GM19324 (cell line): ENCODE results near the gene THSD7B.

ENCODE experiments used
- ATAC-seq: cut with Tn5 transposase; IDR thresholded peaks from one replicate; pipeline ENCODE4 v1.9.1; 2021; ENCODE audit warnings: mild to moderate bottlenecking, moderate library complexity; ENCODE audit not compliant: unreplicated experiment, low FRiP score

The THSD7B gene

DNA sequence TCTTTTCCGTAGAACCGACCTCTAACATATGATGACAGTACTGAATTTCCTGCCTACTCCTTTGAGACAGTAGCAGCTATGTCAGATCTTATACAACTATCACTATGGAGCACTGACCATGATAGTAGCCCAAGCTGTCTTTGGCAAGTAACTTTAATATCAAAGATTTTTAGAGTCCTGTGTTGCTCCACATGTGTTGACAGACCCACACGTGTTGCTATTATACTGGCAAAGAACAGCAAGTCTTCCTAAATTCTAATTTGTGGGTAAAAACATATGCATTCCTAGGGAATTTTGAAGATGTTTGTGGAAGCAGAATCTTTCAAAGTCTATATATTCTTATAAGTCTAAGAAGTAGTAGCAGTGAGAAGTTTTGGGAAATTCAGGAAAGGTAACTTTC is 953.4 kb downstream of the THSD7B start:
- no peak for ATAC-seq

DNA sequence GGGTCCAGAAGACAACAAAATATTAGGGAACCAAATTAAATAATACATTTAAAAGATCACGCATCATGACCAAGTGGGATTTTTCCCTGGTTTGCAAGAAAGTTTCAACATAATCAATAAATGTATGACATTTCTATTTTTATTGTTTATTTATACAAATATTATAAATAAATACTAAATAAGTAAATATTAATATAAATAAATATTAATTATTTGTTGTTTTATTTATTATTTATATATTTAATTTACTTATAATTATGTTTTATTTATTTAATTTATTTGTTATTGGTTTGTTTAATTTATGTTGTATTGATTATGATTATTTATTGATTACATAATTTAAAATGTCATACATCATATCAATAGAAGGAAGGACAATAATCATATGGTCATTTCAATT is 956.4 kb downstream of the THSD7B start:
- no peak for ATAC-seq

DNA sequence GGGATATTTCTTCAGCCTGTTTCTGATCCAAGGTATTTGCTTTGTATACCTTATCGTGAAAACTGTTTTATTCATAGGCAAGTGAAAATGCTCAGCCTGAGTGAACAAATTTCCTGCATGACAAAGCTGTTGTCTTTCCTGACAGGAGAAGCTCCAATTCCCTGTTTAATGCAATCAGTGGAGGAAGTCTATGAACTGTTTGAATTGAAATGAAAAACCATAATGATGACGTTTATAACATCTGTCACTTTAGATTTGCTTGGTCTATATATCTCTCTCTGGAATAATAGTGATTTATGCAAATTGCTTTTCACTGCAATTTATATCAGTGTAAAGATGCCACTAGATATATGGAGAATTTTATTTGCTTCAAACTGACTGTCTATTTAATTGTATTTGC is 959.6 kb downstream of the THSD7B start:
- no peak for ATAC-seq
